SK-N-SH (cell line): Measurements from ENCODE around the gene TP53BP2. TPM values are rescaled to one million over a fixed set of nuclear protein-coding genes. Genes with fewer than 3 reads are reported as not detected.

Experiments used
- CTCF ChIA-PET: fragments of 300-600, 350-600 bp; formaldehyde crosslinking; extraction: SDS; loops from one replicate; lab custom pipeline; 2021; lab: Yijun Ruan, JAX
- POLR2A ChIA-PET: fragments of 350-600 bp; sonication (Branson Sonifier 250); formaldehyde crosslinking; extraction: SDS; loops from one replicate; lab custom pipeline; 2020; ENCODE audit warnings: antibody characterized with exemption, inconsistent platforms; lab: Yijun Ruan, JAX
- DNase-seq: peaks from one replicate; pipeline ENCODE4 v3.0.0; 2012
- H2AFZ ChIP-seq: fragments of 200-600 bp; sonication (generic); 2 replicates; pipeline ENCODE4 v1.8.1; 2016; ENCODE audit warnings: antibody characterized with exemption, mild to moderate bottlenecking, low read depth
- H3F3A ChIP-seq: fragments of 200-600 bp; sonication (generic); replicated peaks from 2 replicates; pipeline ENCODE3; 2016; ENCODE audit warnings: antibody characterized with exemption, mild to moderate bottlenecking; ENCODE audit not compliant: insufficient read depth
- H3K27ac ChIP-seq, 2 experiments: fragments of 200-500 bp in 1 of 2; fragments of 200-600 bp in 1 of 2; sonication (Bioruptor generic) in 1 of 2; sonication (generic), shearing (Covaris generic) in 1 of 2; 2 replicates each; pipeline versions ENCODE4 v1.5.1 to v1.6.1; 2014 to 2016; ENCODE audit warnings: low read depth in 2 of 2, inconsistent platforms in 1 of 2, low read length in 1 of 2, mild to moderate bottlenecking in 1 of 2, mixed read lengths in 1 of 2
- H3K27me3 ChIP-seq: fragments of 200-600 bp; sonication (generic), shearing (Covaris generic); 2 replicates; pipeline ENCODE4 v1.6.1; 2016; ENCODE audit warnings: mixed run types; ENCODE audit not compliant: insufficient read depth
- H3K36me3 ChIP-seq, 2 experiments: fragments of 200-500 bp in 1 of 2; fragments of 200-600 bp in 1 of 2; sonication (Bioruptor generic) in 1 of 2; sonication (generic) in 1 of 2; replicated peaks in 1 of 2; 2 replicates each; pipeline versions ENCODE3 to v1.5.1; 2014 to 2016; ENCODE audit warnings: low read length in 1 of 2, mild to moderate bottlenecking in 1 of 2; ENCODE audit not compliant: insufficient read depth in 2 of 2, control insufficient read depth in 1 of 2
- H3K4me1 ChIP-seq, 2 experiments: fragments of 200-500 bp in 1 of 2; fragments of 200-600 bp in 1 of 2; sonication (Bioruptor generic) in 1 of 2; sonication (generic), shearing (Covaris generic) in 1 of 2; 2 replicates each; pipeline versions ENCODE4 v1.5.1 to v1.6.1; 2014 to 2016; ENCODE audit warnings: low read depth in 1 of 2, low read length in 1 of 2, mixed run types in 1 of 2; ENCODE audit not compliant: insufficient read depth in 2 of 2, control insufficient read depth in 1 of 2
- H3K4me2 ChIP-seq: fragments of 200-600 bp; sonication (generic), shearing (Covaris generic); 2 replicates; pipeline ENCODE4 v1.6.1; 2017; ENCODE audit warnings: mixed run types
- H3K4me3 ChIP-seq, 2 experiments: fragments of 200-500 bp in 1 of 2; fragments of 200-600 bp in 1 of 2; sonication (Bioruptor generic) in 1 of 2; sonication (generic), shearing (Covaris generic) in 1 of 2; 2 replicates each; pipeline versions ENCODE4 v1.5.1 to v1.8.1; 2014 to 2016; ENCODE audit warnings: low read depth in 2 of 2, inconsistent platforms in 1 of 2, low read length in 1 of 2, mild to moderate bottlenecking in 1 of 2, mixed read lengths in 1 of 2, moderate library complexity in 1 of 2
- H3K79me2 ChIP-seq: fragments of 200-600 bp; sonication (generic); 2 replicates; pipeline ENCODE4 v1.8.1; 2017; ENCODE audit warnings: mild to moderate bottlenecking; ENCODE audit not compliant: insufficient read depth
- H3K9ac ChIP-seq: fragments of 200-600 bp; sonication (generic); 2 replicates; pipeline ENCODE4 v1.6.1; 2017; ENCODE audit warnings: mixed run types
- H3K9me2 ChIP-seq: fragments of 200-600 bp; sonication (generic); 2 replicates; pipeline ENCODE4 v1.6.1; 2017; ENCODE audit warnings: mixed run types
- H3K9me3 ChIP-seq: fragments of 200-600 bp; sonication (generic); 2 replicates; pipeline ENCODE4 v1.6.1; 2017; ENCODE audit warnings: mixed run types, mild to moderate bottlenecking, moderate library complexity
- H4K20me1 ChIP-seq: fragments of 200-600 bp; sonication (generic); 2 replicates; pipeline ENCODE4 v1.6.1; 2017; ENCODE audit warnings: mild to moderate bottlenecking, mixed run types; ENCODE audit not compliant: insufficient read depth
- ELF1 ChIP-seq: IDR thresholded peaks from 2 replicates; pipeline ENCODE4 v1.4.0; 2012
- EP300 ChIP-seq, 2 experiments: IDR thresholded peaks; 2 replicates each; pipeline versions ENCODE4 v1.4.0 to v1.6.1; 2012; ENCODE audit warnings: borderline replicate concordance in 1 of 2, low read depth in 1 of 2, low read length in 1 of 2
- EZH2phosphoT487 ChIP-seq: fragments of 200-600 bp; sonication (generic); IDR thresholded peaks from 2 replicates; pipeline ENCODE4 v1.6.1; 2017; ENCODE audit warnings: low read depth, mixed run types, mild to moderate bottlenecking, antibody characterized with exemption, moderate library complexity, borderline replicate concordance
- FOXM1 ChIP-seq: IDR thresholded peaks from 2 replicates; pipeline ENCODE4 v1.4.0; 2012; ENCODE audit warnings: low read depth, mild to moderate bottlenecking
- GABPA ChIP-seq: IDR thresholded peaks from 2 replicates; pipeline ENCODE4 v1.4.0; 2012; ENCODE audit warnings: low read depth, mild to moderate bottlenecking
- GATA2 ChIP-seq: sonication (generic); formaldehyde crosslinking; IDR thresholded peaks from 2 replicates; pipeline ENCODE4 v1.5.0; 2020; ENCODE audit warnings: mild to moderate bottlenecking, missing genetic modification reagents
- IRF3 ChIP-seq: fragments of 150-350 bp; IDR thresholded peaks from 2 replicates; pipeline ENCODE4 v1.6.1; 2016; ENCODE audit warnings: mild to moderate bottlenecking, low read depth, low read length
- JUND ChIP-seq: IDR thresholded peaks from 2 replicates; pipeline ENCODE4 v1.4.0; 2012
- MXI1 ChIP-seq: IDR thresholded peaks from 2 replicates; pipeline ENCODE4 v1.6.1; 2012; ENCODE audit warnings: mild to moderate bottlenecking, low read depth, low read length, improper control_type of control experiment
- NRF1 ChIP-seq: IDR thresholded peaks from 2 replicates; pipeline ENCODE4 v1.6.1; 2012; ENCODE audit warnings: low read depth, mild to moderate bottlenecking, low read length
- PBX3 ChIP-seq: IDR thresholded peaks from 2 replicates; pipeline ENCODE4; 2012
- POLR2AphosphoS5 ChIP-seq: IDR thresholded peaks from 2 replicates; pipeline ENCODE4 v1.6.1; 2012; ENCODE audit warnings: low read depth, low read length
- RFX5 ChIP-seq: IDR thresholded peaks from 2 replicates; pipeline ENCODE4 v1.6.1; 2012; ENCODE audit warnings: mild to moderate bottlenecking, improper control_type of control experiment, low read length
- RXRA ChIP-seq: IDR thresholded peaks from 2 replicates; pipeline ENCODE4 v1.4.0; 2012; ENCODE audit warnings: low read depth, mild to moderate bottlenecking, borderline replicate concordance
- SMC3 ChIP-seq: IDR thresholded peaks from 2 replicates; pipeline ENCODE4 v1.6.1; 2012; ENCODE audit warnings: low read depth, low read length, improper control_type of control experiment
- TAF1 ChIP-seq: IDR thresholded peaks from 2 replicates; pipeline ENCODE4 v1.6.1; 2012; ENCODE audit warnings: low read depth, mild to moderate bottlenecking, low read length, moderate library complexity, borderline replicate concordance
- USF1 ChIP-seq: IDR thresholded peaks from 2 replicates; pipeline ENCODE4 v1.4.0; 2012; ENCODE audit warnings: low read depth, borderline replicate concordance
- YY1 ChIP-seq: IDR thresholded peaks from 2 replicates; pipeline ENCODE4 v1.4.0; 2012; ENCODE audit warnings: low read depth, mild to moderate bottlenecking
- whole genome bisulfite sequencing: methylation state at CpG from one replicate; pipeline ENCODE4 v1.1.6; 2017; ENCODE audit warnings: low lambda C conversion rate; 5-methylcytosine and 5-hydroxymethylcytosine counted together
- polyA plus RNA-seq, 3 experiments: library from polyadenylated mRNA; depleted of rRNA; stranded (reverse); fragments of >200 nt; gene quantifications; 2 replicates each; pipeline ENCODE4 v1.2.3, GENCODE V29; 2012
- TF ChIP-seq, protein P1 (sequence below): IDR thresholded peaks from 2 replicates; pipeline ENCODE4 v1.6.1; 2012; ENCODE audit warnings: mild to moderate bottlenecking, low read depth, low read length, moderate library complexity
- TF ChIP-seq, protein P2 (sequence below): fragments of 200-600 bp; sonication (generic); IDR thresholded peaks from 2 replicates; pipeline ENCODE4 v1.6.1; 2017; ENCODE audit warnings: antibody characterized with exemption, mild to moderate bottlenecking, moderate library complexity

The TP53BP2 gene
- polyA plus RNA-seq, 1 of the 3 experiments (the other 2 are of a cell fraction), result 11.4 TPM

GRCh38 chr1:223776826-223777454 is 68.8 kb downstream of the TP53BP2 start:
- Histone ChIP-seq H3K27ac (peak overlapping the region in 1 of 2 experiments; percentile 96; a peak in 2 of 4 replicates), H3K9me3 (no peaks in the 10 kb centered on the region), H3K9ac (no peak overlapping the region), H3K4me2 (no peak overlapping the region), H2AFZ (no peak overlapping the region), H3F3A (peaks cover 61% of the 10 kb centered on the region), H4K20me1 (no peaks in the 10 kb centered on the region), H3K36me3 (peaks cover 65 to 72% of the 10 kb centered on the region in 2 experiments), H3K4me3 (no peak overlapping the region), H3K79me2 (peaks cover 9% of the 10 kb centered on the region; the same call in 1 of the 2 replicates), H3K27me3 (no peaks in the 10 kb centered on the region), H3K4me1 (peaks cover 0 to 32% of the 10 kb centered on the region in 2 experiments), H3K9me2 (no peaks in the 10 kb centered on the region)
- TF ChIP-seq JUND, result no peak
- TF ChIP-seq POLR2AphosphoS5, result no peak
- TF ChIP-seq MXI1, result no peak
- no peak for TF ChIP-seq USF1
- no peak for TF ChIP-seq SMC3
- no peak for TF ChIP-seq EP300 (IDR thresholded peaks at IDR 0.05; ENCODE audit: borderline replicate concordance in 1 of 2, low read depth in 1 of 2, low read length in 1 of 2)
- no peak for TF ChIP-seq EZH2phosphoT487
- TF ChIP-seq, protein P1, sequence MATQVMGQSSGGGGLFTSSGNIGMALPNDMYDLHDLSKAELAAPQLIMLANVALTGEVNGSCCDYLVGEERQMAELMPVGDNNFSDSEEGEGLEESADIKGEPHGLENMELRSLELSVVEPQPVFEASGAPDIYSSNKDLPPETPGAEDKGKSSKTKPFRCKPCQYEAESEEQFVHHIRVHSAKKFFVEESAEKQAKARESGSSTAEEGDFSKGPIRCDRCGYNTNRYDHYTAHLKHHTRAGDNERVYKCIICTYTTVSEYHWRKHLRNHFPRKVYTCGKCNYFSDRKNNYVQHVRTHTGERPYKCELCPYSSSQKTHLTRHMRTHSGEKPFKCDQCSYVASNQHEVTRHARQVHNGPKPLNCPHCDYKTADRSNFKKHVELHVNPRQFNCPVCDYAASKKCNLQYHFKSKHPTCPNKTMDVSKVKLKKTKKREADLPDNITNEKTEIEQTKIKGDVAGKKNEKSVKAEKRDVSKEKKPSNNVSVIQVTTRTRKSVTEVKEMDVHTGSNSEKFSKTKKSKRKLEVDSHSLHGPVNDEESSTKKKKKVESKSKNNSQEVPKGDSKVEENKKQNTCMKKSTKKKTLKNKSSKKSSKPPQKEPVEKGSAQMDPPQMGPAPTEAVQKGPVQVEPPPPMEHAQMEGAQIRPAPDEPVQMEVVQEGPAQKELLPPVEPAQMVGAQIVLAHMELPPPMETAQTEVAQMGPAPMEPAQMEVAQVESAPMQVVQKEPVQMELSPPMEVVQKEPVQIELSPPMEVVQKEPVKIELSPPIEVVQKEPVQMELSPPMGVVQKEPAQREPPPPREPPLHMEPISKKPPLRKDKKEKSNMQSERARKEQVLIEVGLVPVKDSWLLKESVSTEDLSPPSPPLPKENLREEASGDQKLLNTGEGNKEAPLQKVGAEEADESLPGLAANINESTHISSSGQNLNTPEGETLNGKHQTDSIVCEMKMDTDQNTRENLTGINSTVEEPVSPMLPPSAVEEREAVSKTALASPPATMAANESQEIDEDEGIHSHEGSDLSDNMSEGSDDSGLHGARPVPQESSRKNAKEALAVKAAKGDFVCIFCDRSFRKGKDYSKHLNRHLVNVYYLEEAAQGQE, result no peak
- no peak for TF ChIP-seq IRF3
- TF ChIP-seq, protein P2, sequence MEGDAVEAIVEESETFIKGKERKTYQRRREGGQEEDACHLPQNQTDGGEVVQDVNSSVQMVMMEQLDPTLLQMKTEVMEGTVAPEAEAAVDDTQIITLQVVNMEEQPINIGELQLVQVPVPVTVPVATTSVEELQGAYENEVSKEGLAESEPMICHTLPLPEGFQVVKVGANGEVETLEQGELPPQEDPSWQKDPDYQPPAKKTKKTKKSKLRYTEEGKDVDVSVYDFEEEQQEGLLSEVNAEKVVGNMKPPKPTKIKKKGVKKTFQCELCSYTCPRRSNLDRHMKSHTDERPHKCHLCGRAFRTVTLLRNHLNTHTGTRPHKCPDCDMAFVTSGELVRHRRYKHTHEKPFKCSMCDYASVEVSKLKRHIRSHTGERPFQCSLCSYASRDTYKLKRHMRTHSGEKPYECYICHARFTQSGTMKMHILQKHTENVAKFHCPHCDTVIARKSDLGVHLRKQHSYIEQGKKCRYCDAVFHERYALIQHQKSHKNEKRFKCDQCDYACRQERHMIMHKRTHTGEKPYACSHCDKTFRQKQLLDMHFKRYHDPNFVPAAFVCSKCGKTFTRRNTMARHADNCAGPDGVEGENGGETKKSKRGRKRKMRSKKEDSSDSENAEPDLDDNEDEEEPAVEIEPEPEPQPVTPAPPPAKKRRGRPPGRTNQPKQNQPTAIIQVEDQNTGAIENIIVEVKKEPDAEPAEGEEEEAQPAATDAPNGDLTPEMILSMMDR, result no peak
- no peak for TF ChIP-seq RXRA
- TF ChIP-seq GATA2 (CRISPR knock-in tag), result no peak
- no peak for TF ChIP-seq RFX5
- TF ChIP-seq TAF1, result no peak
- no peak for TF ChIP-seq FOXM1
- TF ChIP-seq PBX3, result no peak
- TF ChIP-seq NRF1, result no peak
- TF ChIP-seq ELF1, result no peak
- no peak for TF ChIP-seq GABPA
- no peak for TF ChIP-seq YY1
- ChIA-PET POLR2A (no interaction called here), CTCF (interaction anchor here (1.3 kb wide), 1 partner anchor 28 kb away, joined by 6 read pairs; no protein-coding TSS in a partner anchor)
- no peak for DNase-seq
- 95% methylated on average over 10 of the region's 10 CpGs for WGBS
